Activated B cell treated with CpG ODN at 0.5 μM for 24 hours (primary cell): ENCODE results near the gene C19orf53. TPM values are rescaled to one million over a fixed set of nuclear protein-coding genes. Genes with fewer than 3 reads are reported as not detected.

ENCODE experiments used
- ATAC-seq: fragments of 200-7000 bp; cut with Tn5 transposase; one replicate; pipeline ENCODE4 v1.10.0; 2021; ENCODE audit warnings: low read depth, mild to moderate bottlenecking, moderate library complexity
- CTCF ChIA-PET: fragments of 350-600 bp; sonication (Branson Sonifier 250); formaldehyde crosslinking; loops from one replicate; lab custom pipeline; 2021; ENCODE audit warnings: antibody characterized with exemption; lab: Charles Lee
- POLR2A ChIA-PET: fragments of 350-600 bp; sonication (Branson Sonifier 250); formaldehyde crosslinking; loops from one replicate; lab custom pipeline; 2021; ENCODE audit warnings: antibody characterized with exemption; lab: Charles Lee
- DNase-seq: peaks from one replicate; pipeline ENCODE4 v3.0.0; 2022
- H3K27ac Mint-ChIP-seq: one replicate; pipeline ENCODE4 v1.8.0; 2020; ENCODE audit warnings: mixed read lengths
- H3K27me3 Mint-ChIP-seq: one replicate; pipeline ENCODE4 v1.8.0; 2021; ENCODE audit warnings: mixed read lengths
- H3K36me3 Mint-ChIP-seq: one replicate; pipeline ENCODE4 v1.8.0; 2021; ENCODE audit warnings: low read depth, mixed read lengths
- H3K4me1 Mint-ChIP-seq: one replicate; pipeline ENCODE4 v1.8.0; 2021; ENCODE audit warnings: mixed read lengths
- H3K4me3 Mint-ChIP-seq: one replicate; pipeline ENCODE4 v1.8.0; 2020; ENCODE audit warnings: mild to moderate bottlenecking, mixed read lengths
- H3K9me3 Mint-ChIP-seq: one replicate; pipeline ENCODE4 v1.8.0; 2020; ENCODE audit warnings: mixed read lengths
- intact Hi-C: fragments of 100-400 bp; cut with micrococcal nuclease; formaldehyde crosslinking; loops from one replicate; pipeline ENCODE4 v1.15.1; 2024
- total RNA-seq: library from RNA; stranded (reverse); gene quantifications from 2 replicates; pipeline ENCODE4 v1.2.3, GENCODE V29; 2022
- TF ChIP-seq, protein P1 (sequence below): fragments of 200-600 bp; IDR thresholded peaks from one replicate; pipeline ENCODE4 v1.8.0; 2022; ENCODE audit warnings: antibody characterized with exemption, mild to moderate bottlenecking

C19orf53 gene
- total RNA-seq, 1 donor from 2014 or later, result 74.9 TPM

DNA sequence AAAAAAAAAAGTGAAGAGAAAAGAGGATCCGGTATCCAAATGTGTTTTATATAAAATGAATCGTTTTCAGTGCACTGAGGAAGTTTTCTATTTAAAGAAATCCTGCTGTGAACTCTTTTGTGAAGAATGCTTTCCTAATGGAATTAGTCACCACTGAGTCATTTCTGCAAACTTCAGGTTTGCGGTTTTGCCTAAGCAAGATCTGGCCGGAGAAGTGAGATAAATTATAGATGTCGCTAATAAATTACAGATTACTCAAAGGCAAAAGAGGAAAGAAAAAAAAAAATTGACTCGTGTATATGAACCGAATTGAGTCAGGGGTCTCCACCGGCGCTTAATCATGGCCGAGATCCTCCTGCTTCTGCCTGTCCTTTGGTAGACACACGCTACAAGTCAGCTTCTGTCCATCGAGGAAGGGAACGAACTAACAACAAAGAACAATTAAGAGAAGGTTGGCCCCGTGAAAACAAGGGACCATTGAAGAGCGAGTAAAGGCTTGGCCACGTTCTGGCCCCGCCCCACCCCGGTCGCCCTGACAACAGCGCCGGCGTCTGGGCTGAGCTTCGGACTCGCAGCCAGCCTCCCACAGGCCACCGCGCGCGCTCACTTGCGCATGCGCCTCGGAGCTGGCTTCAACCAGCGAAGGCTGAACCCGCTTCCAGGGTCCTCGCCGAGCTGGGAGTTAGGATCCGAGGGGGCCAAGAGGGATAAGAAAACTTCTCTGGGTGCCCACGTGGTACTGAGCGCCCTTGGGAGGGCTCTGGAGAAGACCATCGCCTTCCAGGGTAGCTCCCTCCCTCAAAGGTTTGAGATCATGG lies 42.9 kb upstream of the C19orf53 start:
- TF ChIP-seq, protein P1, sequence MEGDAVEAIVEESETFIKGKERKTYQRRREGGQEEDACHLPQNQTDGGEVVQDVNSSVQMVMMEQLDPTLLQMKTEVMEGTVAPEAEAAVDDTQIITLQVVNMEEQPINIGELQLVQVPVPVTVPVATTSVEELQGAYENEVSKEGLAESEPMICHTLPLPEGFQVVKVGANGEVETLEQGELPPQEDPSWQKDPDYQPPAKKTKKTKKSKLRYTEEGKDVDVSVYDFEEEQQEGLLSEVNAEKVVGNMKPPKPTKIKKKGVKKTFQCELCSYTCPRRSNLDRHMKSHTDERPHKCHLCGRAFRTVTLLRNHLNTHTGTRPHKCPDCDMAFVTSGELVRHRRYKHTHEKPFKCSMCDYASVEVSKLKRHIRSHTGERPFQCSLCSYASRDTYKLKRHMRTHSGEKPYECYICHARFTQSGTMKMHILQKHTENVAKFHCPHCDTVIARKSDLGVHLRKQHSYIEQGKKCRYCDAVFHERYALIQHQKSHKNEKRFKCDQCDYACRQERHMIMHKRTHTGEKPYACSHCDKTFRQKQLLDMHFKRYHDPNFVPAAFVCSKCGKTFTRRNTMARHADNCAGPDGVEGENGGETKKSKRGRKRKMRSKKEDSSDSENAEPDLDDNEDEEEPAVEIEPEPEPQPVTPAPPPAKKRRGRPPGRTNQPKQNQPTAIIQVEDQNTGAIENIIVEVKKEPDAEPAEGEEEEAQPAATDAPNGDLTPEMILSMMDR, result no peak
- intact Hi-C loops, result loop anchor here (1.0 to 5.0 kb wide), 4 partner anchors 16 to 131 kb away; partner anchors contain the start of gene C19orf53
- Mint-ChIP-seq H3K4me1 (peaks cover 21% of the 10 kb centered on the region), H3K9me3 (no peaks in the 10 kb centered on the region), H3K4me3 (peak overlapping the region; percentile 90), H3K36me3 (no peaks in the 10 kb centered on the region), H3K27me3 (no peaks in the 10 kb centered on the region), H3K27ac (peak overlapping the region; percentile 93)
- CTCF ChIA-PET, result interaction anchor here (0.7 to 1.6 kb wide), 6 partner anchors 10 to 443 kb away, joined by 3 to 6 read pairs (median 5); a partner anchor contains a TSS
- DNase-seq (peak; percentile 96), ATAC-seq (peak; percentile 100)
- POLR2A ChIA-PET, result interaction anchor here (0.5 to 2.1 kb wide), 17 partner anchors 11 to 1038 kb away, joined by 3 to 34 read pairs (median 4); partner anchors contain the start of genes C19orf53, DNAJB1 and PRKACA

DNA sequence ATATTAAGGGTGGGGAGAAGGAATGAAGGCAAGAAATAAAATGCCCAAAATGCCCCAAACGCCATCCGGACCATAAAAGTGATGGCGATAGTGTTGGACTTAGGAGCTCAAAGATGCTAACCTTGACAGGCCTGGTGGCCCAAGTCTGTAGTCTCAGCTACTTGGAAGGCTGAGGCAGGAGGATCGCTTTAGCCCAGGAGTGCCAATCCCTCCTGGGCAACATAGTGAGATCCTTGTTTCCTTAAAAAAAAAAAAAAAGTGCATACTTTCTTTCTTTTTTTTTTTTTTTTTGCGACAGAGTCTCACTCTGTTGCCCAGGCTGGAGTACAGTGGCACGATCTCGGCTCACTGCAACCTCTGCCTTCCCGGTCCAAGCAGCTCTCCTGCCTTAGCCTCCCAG lies 41.9 kb upstream of the C19orf53 start:
- DNase-seq (no peak), ATAC-seq (no peak)
- Mint-ChIP-seq H3K9me3 (no peaks in the 10 kb centered on the region), H3K36me3 (no peaks in the 10 kb centered on the region), H3K4me1 (peaks cover 21% of the 10 kb centered on the region), H3K4me3 (peak overlapping the region; percentile 90), H3K27ac (no peak overlapping the region), H3K27me3 (no peaks in the 10 kb centered on the region)
- TF ChIP-seq, protein P1, result no peak
- POLR2A ChIA-PET, result interaction anchor here (0.7 to 2.1 kb wide), 6 partner anchors 14 to 613 kb away, joined by 5 to 34 read pairs (median 8); a partner anchor contains a TSS
- intact Hi-C loops, result loop anchor here (5.0 kb wide), 2 partner anchors 115 to 130 kb away; no protein-coding TSS in a partner anchor
- CTCF ChIA-PET, result interaction anchor here (1.4 to 1.6 kb wide), 2 partner anchors 130 to 143 kb away, joined by 6 read pairs; no protein-coding TSS in a partner anchor

DNA sequence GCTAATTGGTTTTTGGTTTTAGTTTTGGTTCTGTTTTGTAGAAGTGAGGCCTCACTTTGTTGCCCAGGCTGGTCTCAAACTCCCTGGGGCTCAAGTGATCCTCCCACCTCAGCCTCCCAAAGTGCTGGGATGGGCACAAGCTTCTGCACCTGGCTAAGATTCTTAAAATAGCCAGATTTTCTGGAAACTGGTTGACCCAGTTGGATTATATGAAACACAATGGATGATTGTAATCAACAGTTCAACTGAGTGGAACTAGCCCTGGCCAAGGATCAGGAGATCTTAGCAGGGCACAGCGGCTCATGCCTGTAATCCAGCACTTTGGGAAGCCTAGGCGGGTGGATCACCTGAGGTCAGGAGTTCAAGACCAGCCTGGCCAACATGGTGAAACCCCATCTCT lies 39.5 kb upstream of the C19orf53 start:
- Mint-ChIP-seq H3K27ac (no peak overlapping the region), H3K27me3 (no peaks in the 10 kb centered on the region), H3K4me3 (no peak overlapping the region), H3K9me3 (no peaks in the 10 kb centered on the region), H3K4me1 (peaks cover 18% of the 10 kb centered on the region), H3K36me3 (no peaks in the 10 kb centered on the region)
- DNase-seq (no peak), ATAC-seq (no peak)
- ChIA-PET CTCF (no interaction called here), POLR2A (no interaction called here)
- TF ChIP-seq, protein P1, result no peak
- intact Hi-C loops, result loop anchor here (5.0 kb wide), 2 partner anchors 113 to 128 kb away; no protein-coding TSS in a partner anchor

DNA sequence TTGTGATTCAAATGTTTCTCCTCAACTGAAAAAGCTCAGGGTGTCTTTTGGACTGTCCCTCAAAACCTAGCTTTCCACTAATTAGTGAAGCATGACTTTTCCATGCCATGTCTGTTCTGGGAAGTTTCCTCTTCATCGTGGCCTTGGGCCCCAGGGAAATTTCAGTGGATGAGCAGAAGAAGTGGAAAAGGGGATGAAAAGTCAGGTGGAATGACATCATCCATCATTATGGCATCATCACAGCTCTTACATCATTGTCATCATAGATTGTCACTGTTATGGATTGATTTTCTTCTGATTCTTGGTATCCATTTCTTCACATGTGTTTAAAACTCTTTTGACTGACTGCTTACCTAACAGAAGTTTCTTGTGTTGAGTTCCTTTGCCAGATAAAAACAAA lies 36.2 kb upstream of the C19orf53 start:
- no peaks in the 10 kb centered on the region for H3K4me1 Mint-ChIP-seq
- no peaks in the 10 kb centered on the region for H3K9me3 Mint-ChIP-seq
- intact Hi-C loops, result no loop called here
- no peak overlapping the region for H3K27ac Mint-ChIP-seq
- H3K27me3 Mint-ChIP-seq, result no peaks in the 10 kb centered on the region
- no peak for DNase-seq
- POLR2A ChIA-PET, result interaction anchor here (0.6 to 1.6 kb wide), 3 partner anchors 9 to 50 kb away, joined by 3 to 6 read pairs (median 6); partner anchors contain the start of gene C19orf53
- ATAC-seq, result no peak
- CTCF ChIA-PET, result interaction anchor here (0.6 kb wide), 1 partner anchor 978 kb away, joined by 8 read pairs; no protein-coding TSS in a partner anchor
- TF ChIP-seq, protein P1, result no peak
- no peaks in the 10 kb centered on the region for H3K36me3 Mint-ChIP-seq
- no peak overlapping the region for H3K4me3 Mint-ChIP-seq

DNA sequence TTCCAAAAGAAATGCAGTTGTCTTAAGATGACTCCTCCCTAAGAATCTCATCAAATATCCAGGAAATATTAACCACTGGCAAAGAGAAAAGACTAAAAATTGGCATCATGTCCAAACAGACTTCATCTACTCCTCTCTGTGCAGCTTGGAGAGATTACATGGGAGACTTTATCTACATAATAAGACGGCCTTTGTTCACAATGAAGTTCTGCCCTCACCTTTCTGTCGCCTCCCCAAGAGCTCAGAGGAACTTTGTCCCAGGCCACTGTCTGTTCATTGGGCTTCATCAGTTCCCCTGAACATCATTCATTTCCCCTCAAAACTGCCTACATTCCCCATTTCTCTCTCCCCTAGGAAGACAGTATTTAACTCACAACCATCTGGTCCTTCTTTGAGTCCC lies 32.4 kb upstream of the C19orf53 start:
- no peak for DNase-seq
- Mint-ChIP-seq H3K4me1 (peaks cover 2% of the 10 kb centered on the region), H3K27ac (no peak overlapping the region), H3K27me3 (no peaks in the 10 kb centered on the region), H3K4me3 (no peak overlapping the region), H3K36me3 (no peaks in the 10 kb centered on the region), H3K9me3 (no peaks in the 10 kb centered on the region)
- ChIA-PET POLR2A (interaction anchor here (1.0 kb wide), 1 partner anchor 11 kb away, joined by 3 read pairs; no protein-coding TSS in a partner anchor), CTCF (no interaction called here)
- TF ChIP-seq, protein P1, result no peak
- intact Hi-C loops, result no loop called here
- ATAC-seq, result no peak
